Mammary epithelial cell (primary cell): Measurements from ENCODE around the gene TRPC4AP.

Experiments
- CTCF ChIP-seq, 2 donors: IDR thresholded peaks in 1 of 2; conservative IDR thresholded peaks in 1 of 2; 2 replicates each; pipeline ENCODE4 v1.5.1; 2011 to 2012; ENCODE audit warnings: inconsistent platforms in 2 of 2, low read length in 2 of 2, mild to moderate bottlenecking in 2 of 2, control low read depth in 1 of 2, low read depth in 1 of 2; ENCODE audit not compliant: insufficient read depth in 1 of 2; ENCODE audit errors: extremely low read depth in 1 of 2
- EZH2 ChIP-seq: IDR thresholded peaks from 2 replicates; pipeline ENCODE4 v1.6.1; 2012; ENCODE audit warnings: low read length, inconsistent platforms, borderline replicate concordance

GRCh38 chr20:34978092-34978744 lies 114.4 kb downstream of the TRPC4AP start:
- TF ChIP-seq CTCF (conservative IDR thresholded peaks at IDR 0.05 in 1 of 2, IDR thresholded peaks at IDR 0.05 in 1 of 2; ENCODE audit: extremely low read depth in 1 of 2, insufficient read depth in 1 of 2, low read depth in 1 of 2, low read length in 2 of 2), result no peak
- no peak for TF ChIP-seq EZH2
